SK-N-SH treated with all-trans-retinoic acid at 6 μM for 48 hours (cell line): ENCODE measurements around the gene MESD.

Experiments
- ATAC-seq: fragments of 200-7000 bp; cut with Tn5 transposase; 3 replicates; pipeline ENCODE4 v1.9.1; 2020; ENCODE audit warnings: mild to moderate bottlenecking, moderate library complexity
- BACH2 ChIP-seq: fragments of 250-450 bp; sonication (Bioruptor Pico); IDR thresholded peaks from 2 replicates; pipeline ENCODE4 v1.9.0; 2021; ENCODE audit warnings: mild to moderate bottlenecking, borderline replicate concordance
- CREB5 ChIP-seq: fragments of 250-450 bp; sonication (Bioruptor Pico); IDR thresholded peaks from 2 replicates; pipeline ENCODE4 v1.5.1; 2020; ENCODE audit warnings: low read depth, mild to moderate bottlenecking, moderate library complexity
- CSDC2 ChIP-seq: fragments of 250-450 bp; sonication (Bioruptor Pico); IDR thresholded peaks from 2 replicates; pipeline ENCODE4 v1.5.0; 2020; ENCODE audit warnings: mild to moderate bottlenecking, moderate library complexity
- CSRNP3 ChIP-seq: fragments of 250-450 bp; sonication (Bioruptor Pico); IDR thresholded peaks from 2 replicates; pipeline ENCODE4 v1.5.1; 2021; ENCODE audit warnings: mild to moderate bottlenecking, moderate library complexity
- ESRRG ChIP-seq: fragments of 250-450 bp; sonication (Bioruptor Pico); IDR thresholded peaks from 2 replicates; pipeline ENCODE4 v1.6.1; 2021; ENCODE audit warnings: mild to moderate bottlenecking
- ISL1 ChIP-seq: fragments of 250-450 bp; sonication (Bioruptor Pico); IDR thresholded peaks from 2 replicates; pipeline ENCODE4 v2.1.2; 2022; ENCODE audit warnings: mild to moderate bottlenecking, moderate library complexity
- OSR1 ChIP-seq: fragments of 250-450 bp; sonication (Bioruptor Pico); IDR thresholded peaks from 2 replicates; pipeline ENCODE4 v1.8.0; 2022; ENCODE audit warnings: moderate library complexity, mild to moderate bottlenecking, inconsistent platforms
- PATZ1 ChIP-seq: fragments of 250-450 bp; sonication (Bioruptor Pico); IDR thresholded peaks from 2 replicates; pipeline ENCODE4 v1.8.0; 2020; ENCODE audit warnings: mild to moderate bottlenecking, moderate library complexity, borderline replicate concordance
- POU6F1 ChIP-seq: fragments of 250-450 bp; sonication (Bioruptor Pico); IDR thresholded peaks from 2 replicates; pipeline ENCODE4 v1.8.0; 2021; ENCODE audit warnings: low read depth, mild to moderate bottlenecking, moderate library complexity, borderline replicate concordance
- PPARA ChIP-seq: fragments of 250-450 bp; sonication (Bioruptor Pico); IDR thresholded peaks from 2 replicates; pipeline ENCODE4 v1.5.0; 2020; ENCODE audit warnings: mild to moderate bottlenecking, borderline replicate concordance
- RARB ChIP-seq: fragments of 250-450 bp; sonication (Bioruptor Pico); IDR thresholded peaks from 2 replicates; pipeline ENCODE4 v1.8.0; 2021; ENCODE audit warnings: mild to moderate bottlenecking, moderate library complexity
- SNAI2 ChIP-seq: fragments of 250-450 bp; sonication (Bioruptor Pico); IDR thresholded peaks from 2 replicates; pipeline ENCODE4 v1.5.0; 2020; ENCODE audit warnings: mild to moderate bottlenecking, moderate library complexity
- TCF4 ChIP-seq: fragments of 250-450 bp; sonication (Bioruptor Pico); IDR thresholded peaks from 2 replicates; pipeline ENCODE4 v1.8.0; 2021; ENCODE audit warnings: mild to moderate bottlenecking, moderate library complexity, borderline replicate concordance
- TOX ChIP-seq: fragments of 250-450 bp; sonication (Bioruptor Pico); IDR thresholded peaks from 2 replicates; pipeline ENCODE4 v1.8.0; 2021; ENCODE audit warnings: mild to moderate bottlenecking, moderate library complexity, borderline replicate concordance
- TSHZ2 ChIP-seq: fragments of 250-450 bp; sonication (Bioruptor Pico); IDR thresholded peaks from 2 replicates; pipeline ENCODE4 v1.5.0; 2020; ENCODE audit warnings: mild to moderate bottlenecking, moderate library complexity
- ZC3H10 ChIP-seq: fragments of 250-450 bp; sonication (Bioruptor Pico); IDR thresholded peaks from 2 replicates; pipeline ENCODE4 v1.5.1; 2021; ENCODE audit warnings: mild to moderate bottlenecking, moderate library complexity
- ZFP30 ChIP-seq: fragments of 450-650 bp; formaldehyde crosslinking; IDR thresholded peaks from 2 replicates; pipeline ENCODE4 v1.5.0; 2022; ENCODE audit warnings: mild to moderate bottlenecking, moderate library complexity
- ZNF565 ChIP-seq: fragments of 450-650 bp; formaldehyde crosslinking; conservative IDR thresholded peaks from 2 replicates; pipeline ENCODE4 v1.5.0; 2020; ENCODE audit warnings: low read depth, mild to moderate bottlenecking, moderate library complexity
- ZNF70 ChIP-seq: fragments of 450-650 bp; formaldehyde crosslinking; IDR thresholded peaks from 2 replicates; pipeline ENCODE4 v1.5.0; 2020; ENCODE audit warnings: mild to moderate bottlenecking, moderate library complexity
- ZNF8 ChIP-seq: fragments of 450-650 bp; formaldehyde crosslinking; IDR thresholded peaks from 2 replicates; pipeline ENCODE4 v1.5.0; 2020; ENCODE audit warnings: mild to moderate bottlenecking, moderate library complexity

The MESD gene

GRCh38 chr15:80976851-80977250 lies 12.8 kb downstream of the MESD start:
- TF ChIP-seq CSRNP3 (CRISPR knock-in tag) (no peak), TOX (CRISPR knock-in tag) (no peak), ZC3H10 (CRISPR knock-in tag) (no peak), OSR1 (CRISPR knock-in tag) (no peak), PATZ1 (CRISPR knock-in tag) (no peak), PPARA (CRISPR knock-in tag) (no peak), POU6F1 (no peak), RARB (CRISPR knock-in tag) (no peak), ZNF8 (no peak)
- no peak for ATAC-seq

- TF ChIP-seq TOX (CRISPR knock-in tag) (no peak), POU6F1 (no peak), ZNF565 (no peak), ISL1 (CRISPR knock-in tag) (no peak), OSR1 (CRISPR knock-in tag) (no peak), CSDC2 (CRISPR knock-in tag) (no peak), RARB (CRISPR knock-in tag) (no peak), ZNF70 (no peak), SNAI2 (CRISPR knock-in tag) (no peak), TCF4 (no peak), CREB5 (no peak), ESRRG (CRISPR knock-in tag) (no peak), CSRNP3 (CRISPR knock-in tag) (no peak), TSHZ2 (CRISPR knock-in tag) (no peak), ZNF8 (no peak), ZFP30 (CRISPR knock-in tag) (no peak), BACH2 (CRISPR knock-in tag) (no peak), ZC3H10 (CRISPR knock-in tag) (no peak), PPARA (CRISPR knock-in tag) (no peak)
- ATAC-seq, result no peak
Observed at GRCh38 chr15:80974914-80975313, 14.7 kb downstream of the MESD start.
